ENCODE measurements around the gene SLC6A7. TPM values are rescaled to one million over a fixed set of nuclear protein-coding genes. Genes with fewer than 3 reads are reported as not detected.
"Not testable (repeated sequence)": the region's sequence is repeated elsewhere in the genome, so short reads cannot be mapped to it uniquely, and the experiment has no call there.

Gene SLC6A7
- polyA plus RNA-seq, 4 donors: 0.06 to 0.08 (median 0.06) TPM; not detected in 1

DNA sequence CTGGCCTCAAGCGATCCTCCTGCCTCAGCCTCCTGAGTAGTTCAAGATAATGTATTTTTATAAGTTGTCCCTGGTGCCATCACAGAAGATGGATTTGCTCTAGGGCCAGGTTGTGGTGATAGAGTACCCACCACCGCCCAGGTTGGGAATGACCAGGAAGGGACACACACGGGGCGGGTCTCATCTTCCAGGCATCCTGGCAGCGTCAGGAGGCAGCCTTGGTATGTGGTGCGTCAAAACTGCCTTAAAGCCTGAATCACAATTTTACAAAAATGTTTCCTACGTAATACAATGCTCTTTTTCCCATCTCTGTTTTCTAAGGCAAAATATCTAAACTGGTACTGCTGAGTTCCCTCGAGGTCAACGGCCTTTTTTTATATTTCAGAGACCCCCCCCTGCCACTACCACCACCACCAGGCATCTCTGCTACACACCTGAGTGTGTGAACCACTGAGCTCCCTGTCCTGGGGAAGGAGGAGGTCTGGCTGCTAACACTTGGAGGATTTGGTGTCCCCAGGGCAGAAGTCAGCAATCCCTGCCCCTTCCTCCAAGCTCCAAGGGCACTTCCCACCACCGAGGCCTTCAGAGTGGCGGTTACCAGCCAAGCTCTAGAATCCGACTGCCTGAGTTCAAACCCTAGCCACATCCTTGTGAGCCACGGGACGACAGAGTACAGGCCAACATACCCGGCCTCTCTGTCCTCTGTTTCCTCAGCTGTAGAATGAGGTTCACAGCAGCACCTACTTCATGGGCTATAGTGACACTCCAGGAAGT is 47.3 kb downstream of the SLC6A7 start:
- no peak for DNase-seq (ENCODE audit: low read depth in 4 of 4, low spot score in 3 of 4)

DNA sequence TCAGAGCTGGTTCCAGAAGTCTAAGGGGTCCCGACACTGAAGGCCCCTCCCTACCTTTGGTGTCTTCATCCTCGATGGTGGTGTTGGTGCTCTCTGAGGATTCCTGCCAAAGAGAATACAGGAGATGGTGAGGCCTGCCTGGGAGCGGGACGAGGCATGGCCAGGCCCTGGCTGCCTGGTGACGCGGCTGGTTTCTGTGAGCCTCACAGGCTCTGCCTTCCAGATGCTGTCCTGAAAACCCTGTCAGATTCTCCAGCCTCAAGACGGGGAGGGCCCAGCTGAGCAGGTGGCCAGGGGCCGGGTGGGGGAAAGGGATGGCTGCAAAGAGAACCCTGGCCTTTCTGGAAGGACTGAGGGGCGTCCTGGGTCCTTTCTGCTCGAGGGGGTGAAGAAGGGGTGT is 48.8 kb downstream of the SLC6A7 start:
- no peak for DNase-seq (ENCODE audit: low read depth in 4 of 4, low spot score in 3 of 4)

DNA sequence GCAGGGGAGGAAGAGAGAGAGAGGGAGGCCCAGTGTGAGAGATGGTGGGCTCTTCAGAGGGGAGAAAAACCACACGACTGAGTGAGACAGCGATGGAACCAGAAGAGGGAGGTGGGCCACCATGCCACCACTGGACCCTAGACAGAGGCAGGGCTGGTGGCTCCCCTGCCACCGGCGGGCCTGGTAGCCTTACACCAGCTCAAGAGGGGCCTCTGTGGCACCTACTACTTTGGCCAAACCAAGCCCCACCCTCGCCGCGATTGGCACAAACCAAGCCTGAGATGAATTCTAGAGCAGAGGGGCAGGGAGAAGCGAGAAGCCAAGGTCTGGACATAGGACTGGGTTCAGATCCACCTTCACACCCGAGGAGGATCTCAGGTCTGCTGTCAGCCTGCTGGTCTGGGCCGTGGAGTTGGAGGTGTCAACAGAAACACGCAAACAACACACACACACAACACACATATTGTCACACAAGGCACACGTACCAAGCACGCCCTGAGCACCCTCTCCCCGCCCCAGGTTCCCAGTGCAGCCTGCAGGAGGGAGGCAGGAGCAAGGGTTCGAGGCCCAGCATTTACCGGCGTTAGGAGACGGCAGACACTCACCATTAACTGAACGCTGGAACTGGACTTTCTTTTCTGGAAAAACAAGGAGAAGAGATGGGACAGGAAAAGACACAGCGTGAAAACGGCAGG is 49.4 kb downstream of the SLC6A7 start:
- no peak for DNase-seq (ENCODE audit: low read depth in 4 of 4, low spot score in 3 of 4)

DNA sequence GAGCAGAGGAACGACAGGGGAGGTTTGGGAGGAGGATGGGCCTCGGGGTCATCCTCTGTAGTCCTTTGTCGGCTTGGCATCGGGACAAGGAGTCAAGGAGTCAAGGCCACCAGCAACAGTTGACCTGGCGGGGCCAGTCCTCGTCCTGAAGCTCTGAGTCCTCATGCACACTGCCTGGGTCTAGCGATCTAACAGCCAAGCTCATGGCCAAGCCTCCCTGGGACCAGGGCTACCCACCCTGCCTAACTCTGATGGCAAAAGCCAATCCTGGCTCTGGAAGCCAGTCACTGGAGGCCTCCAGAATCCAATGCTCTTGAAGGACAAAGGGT is 49.9 kb downstream of the SLC6A7 start:
- no peak for DNase-seq (ENCODE audit: low read depth in 4 of 4, low spot score in 3 of 4)

DNA sequence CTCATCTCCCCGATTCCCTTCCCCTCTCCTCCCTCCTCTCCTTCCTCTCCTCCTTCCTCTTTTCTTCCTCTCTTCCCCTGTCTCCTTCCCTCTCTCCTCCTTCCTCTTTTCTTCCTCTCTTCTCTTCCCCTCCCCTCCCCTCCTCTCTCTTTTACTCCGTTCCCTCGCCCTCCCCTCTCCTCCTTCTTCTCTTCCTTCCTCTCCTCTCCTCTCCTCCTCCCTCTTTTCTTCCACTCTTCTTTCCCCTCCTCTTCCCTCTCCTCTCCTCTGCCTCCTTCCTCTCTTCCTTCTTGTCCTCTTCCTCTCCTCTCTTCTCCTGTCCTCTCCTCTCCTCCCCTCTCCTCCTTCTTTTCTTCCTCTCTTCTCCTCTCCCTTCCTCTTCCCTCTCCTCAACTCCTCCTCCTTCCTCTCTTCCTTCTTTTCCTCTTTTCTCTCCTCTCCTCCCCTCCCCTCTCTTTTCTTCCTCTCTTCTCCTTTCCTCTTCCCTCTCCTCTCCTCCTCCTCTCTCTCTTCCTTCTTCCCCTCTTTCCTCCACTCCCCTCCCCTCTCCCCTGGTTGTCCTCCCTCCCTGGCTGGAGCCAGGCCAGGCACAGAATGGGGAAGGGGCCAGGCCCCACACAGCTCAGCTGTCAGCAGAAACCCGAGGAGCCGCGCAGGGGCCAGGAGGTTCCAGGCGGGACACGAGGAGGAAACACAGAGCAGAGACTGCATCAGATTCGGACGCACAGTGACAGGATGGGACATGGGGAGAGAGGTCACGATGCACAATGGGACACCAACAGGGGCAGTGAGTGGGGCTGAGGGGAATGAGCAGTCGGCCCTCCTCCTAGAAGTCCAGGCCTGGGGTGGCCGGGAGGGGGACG is 51.7 kb downstream of the SLC6A7 start:
- no peak for DNase-seq (ENCODE audit: low read depth in 4 of 4, low spot score in 3 of 4)

DNA sequence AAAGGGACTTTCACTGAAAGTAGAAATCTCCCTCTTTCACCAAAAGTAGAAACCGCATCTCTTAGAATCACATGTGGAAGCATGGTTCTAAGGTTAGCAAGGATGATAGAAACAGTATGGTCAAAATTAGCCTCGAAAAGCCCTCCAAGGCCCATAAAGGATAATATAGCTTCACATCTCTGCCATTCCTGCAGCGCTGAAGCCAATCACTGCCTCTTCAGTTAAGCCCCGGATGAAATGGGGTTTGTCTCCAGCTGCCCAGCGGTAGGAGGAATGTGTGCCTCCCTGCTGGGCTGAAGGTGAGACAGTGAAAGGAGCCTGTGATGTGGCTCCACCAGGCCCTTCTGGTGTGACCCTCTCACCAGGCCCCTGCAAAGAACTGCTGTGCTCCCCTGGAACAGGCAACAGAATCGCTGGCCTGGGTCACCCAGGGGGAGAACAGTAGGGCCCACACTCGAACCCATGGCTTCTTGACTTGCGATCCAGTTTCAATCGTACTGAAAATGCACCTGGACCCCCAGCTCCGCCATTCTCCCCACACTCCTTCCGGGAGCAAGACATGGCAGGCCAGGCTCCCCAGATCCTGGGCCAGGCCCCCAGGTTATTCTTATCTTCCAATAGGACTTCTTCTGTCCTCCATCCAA is 52.5 kb downstream of the SLC6A7 start:
- DNase-seq (ENCODE audit: low read depth in 4 of 4, low spot score in 3 of 4): no peak

DNA sequence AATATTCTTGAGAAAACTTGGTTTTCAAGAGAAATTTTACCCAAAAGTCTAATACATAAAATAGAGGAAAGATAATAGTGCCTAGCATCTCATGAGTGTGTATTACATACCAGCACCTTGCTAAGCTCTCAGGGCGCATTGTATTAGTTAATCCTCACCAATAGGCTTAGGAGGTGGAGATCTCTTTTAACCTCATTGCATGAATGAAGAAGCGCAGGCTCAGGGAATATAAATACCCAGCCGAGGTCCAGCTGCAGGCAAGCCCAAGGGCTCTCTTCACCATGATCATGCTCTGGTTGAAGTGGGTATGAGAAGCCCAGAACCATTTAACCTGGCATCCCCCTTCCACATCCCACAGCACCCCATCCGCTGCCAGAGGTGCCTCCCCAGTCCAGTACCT is 53.7 kb downstream of the SLC6A7 start:
- no peak for DNase-seq (ENCODE audit: low read depth in 4 of 4, low spot score in 3 of 4)

DNA sequence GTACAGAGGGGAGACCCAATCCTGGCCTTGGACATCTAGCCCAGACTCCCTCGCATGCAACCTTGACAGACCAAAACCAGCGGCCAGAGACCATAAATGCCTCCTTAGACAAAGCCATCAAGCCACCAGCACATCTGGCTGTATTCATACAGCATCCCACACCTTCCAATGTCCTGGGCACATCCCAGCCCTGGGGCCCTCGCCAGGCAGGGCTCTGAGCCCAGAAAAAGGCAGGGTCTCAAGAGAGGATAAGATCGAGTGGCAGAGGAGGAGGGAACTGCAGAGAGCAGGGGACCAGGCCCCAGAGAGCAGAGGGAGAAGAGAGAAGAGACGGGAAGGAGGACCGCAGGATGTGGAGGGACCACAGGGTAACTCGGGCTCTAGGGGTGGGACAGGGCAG is 54.3 kb downstream of the SLC6A7 start:
- no peak for DNase-seq (ENCODE audit: low read depth in 4 of 4, low spot score in 3 of 4)

DNA sequence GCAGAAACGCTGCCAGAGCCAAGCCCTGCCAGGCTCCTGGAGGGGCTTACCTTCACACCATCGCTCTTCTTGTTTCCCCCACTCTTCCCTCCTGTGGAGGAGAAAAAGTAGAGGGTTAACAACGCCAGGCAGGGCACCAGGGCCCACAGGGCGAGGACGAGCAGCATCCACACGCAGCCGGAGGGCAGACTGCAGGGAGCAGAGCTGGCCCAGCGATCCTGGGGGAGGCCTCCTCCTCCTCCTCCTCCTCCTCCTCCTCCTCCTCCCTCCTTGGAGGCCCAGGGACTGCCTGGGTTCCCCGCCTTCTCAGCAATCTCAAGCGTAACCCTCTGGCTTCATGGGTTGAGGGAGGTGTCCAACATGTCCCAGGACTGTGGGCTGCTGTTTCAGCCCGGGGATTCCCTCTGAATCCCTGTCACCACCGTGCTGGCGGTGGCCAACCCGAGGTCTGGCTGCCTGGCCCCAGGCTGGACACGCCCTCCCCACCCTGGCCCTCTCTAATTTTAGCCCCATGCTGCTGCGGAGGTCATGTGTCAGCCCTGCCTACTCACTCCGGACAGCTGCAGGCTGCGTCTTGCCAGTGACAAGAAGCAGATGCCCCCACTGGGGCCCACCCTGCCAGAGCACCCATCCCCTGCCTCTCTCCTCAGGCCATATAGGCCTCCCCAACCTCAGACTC is 55.4 kb downstream of the SLC6A7 start:
- no peak for DNase-seq (ENCODE audit: low read depth in 4 of 4, low spot score in 3 of 4)

DNA sequence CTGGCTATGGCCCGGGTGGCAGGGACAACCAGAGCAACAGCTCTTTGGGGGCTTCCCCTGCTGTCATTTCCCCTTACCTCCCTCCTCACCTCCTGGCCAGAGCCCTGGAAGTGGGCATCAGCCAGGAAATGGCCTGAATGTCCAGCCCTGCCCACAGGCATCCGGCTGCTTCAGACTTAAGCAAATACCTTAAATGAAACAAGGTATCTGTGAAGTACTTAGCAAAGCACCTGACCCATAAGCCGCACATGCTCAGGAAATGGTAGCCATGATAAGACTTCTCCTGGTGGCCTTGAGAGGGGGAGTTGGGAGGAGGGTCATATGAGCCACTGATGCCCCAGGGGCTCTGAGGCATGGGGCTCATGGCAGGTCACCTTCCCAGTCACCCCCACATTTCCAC is 55.9 kb downstream of the SLC6A7 start:
- no peak for DNase-seq (ENCODE audit: low read depth in 4 of 4, low spot score in 3 of 4)

DNA sequence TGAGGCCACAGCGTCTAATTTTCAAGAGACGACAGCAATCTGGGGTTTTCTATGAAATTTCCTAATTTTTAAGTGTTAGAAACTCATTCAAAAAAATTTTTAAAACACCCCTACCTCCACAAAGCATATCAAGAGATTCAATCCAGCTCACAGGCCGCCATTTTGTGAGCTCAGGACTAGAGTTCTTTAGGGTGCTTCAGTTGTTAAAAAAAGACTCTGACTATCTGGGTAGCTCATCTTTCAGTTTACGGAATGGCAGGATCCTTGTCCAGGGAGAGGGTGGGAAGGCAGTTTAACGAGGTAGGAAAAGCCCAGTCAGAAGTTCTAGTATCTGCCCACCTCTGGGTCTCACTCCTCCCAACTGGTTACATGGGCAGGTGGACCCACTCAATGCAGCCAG is 56.6 kb downstream of the SLC6A7 start:
- no peak for DNase-seq (ENCODE audit: low read depth in 4 of 4, low spot score in 3 of 4)

DNA sequence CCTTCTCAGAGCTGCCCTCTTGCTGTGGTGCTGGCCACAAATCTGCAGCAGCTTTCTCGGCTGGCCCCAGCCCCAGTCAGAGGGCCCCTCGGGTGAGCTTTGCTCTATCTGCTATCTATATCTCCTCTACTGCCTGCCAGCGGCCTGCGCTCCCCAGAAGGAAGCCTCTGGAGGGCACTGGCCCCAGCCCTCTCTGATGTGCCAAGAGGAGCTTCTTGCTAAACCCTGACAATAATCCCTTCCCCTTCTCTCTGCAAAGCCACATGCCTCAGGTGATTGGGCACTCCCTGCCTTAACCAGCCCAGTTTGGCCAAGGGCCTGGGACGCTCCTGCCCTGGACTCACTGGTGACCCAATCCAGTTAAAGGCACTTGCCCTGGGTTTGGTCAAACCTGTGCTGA is 57.0 kb downstream of the SLC6A7 start:
- DNase-seq (ENCODE audit: low read depth in 4 of 4, low spot score in 3 of 4): no peak

DNA sequence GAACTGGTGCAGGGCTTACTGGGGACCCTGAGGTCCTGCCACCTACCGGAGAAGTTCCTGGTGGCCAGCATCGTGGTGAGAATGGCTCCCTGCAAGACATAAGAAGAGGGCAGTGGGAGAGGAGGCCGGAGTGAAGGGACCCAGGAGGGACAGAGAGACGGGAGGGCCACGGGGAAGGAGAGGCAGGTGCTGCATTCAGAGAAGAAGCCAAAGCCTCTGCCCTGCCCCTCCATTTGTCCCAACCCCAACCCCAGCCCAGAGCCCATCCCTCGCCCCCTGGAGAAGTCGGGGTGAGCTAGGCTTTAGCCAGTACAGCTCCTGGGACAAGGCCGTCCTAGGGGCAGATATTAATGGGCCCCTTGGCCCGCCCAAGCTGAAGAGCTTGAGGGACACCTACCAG is 57.9 kb downstream of the SLC6A7 start:
- no peak for DNase-seq (ENCODE audit: low read depth in 4 of 4, low spot score in 3 of 4)

DNA sequence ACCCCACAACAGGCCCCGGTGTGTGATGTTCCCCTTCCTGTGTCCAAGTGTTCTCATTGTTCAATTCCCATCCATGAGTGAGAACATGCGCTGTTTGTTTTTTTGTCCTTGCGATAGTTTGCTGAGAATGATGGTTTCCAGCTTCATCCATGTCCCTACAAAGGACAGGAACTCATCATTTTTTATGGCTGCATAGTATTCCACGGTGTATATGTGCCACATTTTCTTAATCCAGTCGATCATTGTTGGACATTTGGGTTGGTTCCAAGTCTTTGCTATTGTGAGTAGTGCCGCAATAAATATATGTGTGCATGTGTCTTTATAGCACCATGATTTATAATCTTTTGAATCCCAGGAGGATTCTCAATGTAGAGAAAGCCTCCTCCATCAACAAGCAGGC is 58.6 kb downstream of the SLC6A7 start:
- DNase-seq (ENCODE audit: low read depth in 4 of 4, low spot score in 3 of 4): not testable (repeated sequence)

DNA sequence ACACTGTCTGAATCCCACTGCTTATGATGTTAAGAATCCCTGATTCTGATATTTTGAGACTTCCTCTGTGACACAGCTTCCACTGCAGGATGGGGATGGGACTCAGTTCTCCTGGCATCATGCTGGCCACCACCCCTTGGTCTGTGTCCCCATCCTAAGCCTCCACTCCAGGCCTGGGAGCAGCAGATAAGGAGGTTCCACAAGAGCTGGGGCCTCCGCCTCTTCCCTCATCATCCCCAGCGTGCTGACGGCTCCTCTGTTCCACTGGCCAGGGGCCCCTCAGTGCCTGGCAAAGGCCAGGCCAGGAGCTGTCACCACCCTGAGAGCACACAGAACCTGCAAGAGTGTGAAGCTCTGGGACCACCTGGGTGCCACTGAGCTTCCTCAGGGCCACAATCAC is 59.1 kb downstream of the SLC6A7 start:
- no peak for DNase-seq (ENCODE audit: low read depth in 4 of 4, low spot score in 3 of 4)

DNA sequence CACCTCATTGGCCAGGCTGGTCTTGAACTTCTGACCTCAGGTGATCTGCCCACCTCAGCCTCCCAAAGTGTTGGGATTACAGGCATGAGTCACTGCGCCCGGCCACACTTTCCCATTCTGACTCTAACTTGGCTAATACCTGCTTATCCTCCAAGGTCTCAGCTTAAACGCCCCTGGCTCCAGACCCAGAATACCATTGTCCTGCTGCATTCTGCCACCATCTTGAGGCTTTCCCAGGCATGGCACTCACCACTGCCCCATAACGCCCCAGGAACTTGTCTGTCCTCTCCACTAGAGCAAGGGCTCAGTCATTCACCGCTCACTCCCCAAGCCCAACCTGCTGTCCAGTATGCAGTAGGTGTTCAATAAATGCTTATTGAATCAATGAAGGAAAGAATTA is 59.9 kb downstream of the SLC6A7 start:
- DNase-seq (ENCODE audit: low read depth in 4 of 4, low spot score in 3 of 4): no peak

DNA sequence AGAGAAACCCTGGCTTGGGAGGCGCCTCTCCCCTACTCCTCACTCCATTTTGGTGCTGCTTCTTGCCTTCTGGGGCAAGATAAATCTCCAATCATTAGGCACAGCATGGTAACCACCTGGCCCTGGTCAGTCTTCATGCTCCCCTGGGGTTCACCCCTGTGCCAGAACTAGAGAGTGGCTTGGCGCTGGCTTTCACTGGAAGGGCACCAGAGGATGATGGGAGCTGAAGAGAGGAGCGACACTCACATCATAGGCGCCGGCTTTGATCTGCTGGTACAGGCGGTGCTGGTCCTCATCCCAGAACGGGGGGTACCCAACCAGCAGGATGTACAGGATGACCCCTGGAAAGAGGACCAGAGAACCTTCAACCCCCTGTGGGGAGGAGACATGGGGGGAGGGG is 61.6 kb downstream of the SLC6A7 start:
- DNase-seq (ENCODE audit: low read depth in 4 of 4, low spot score in 3 of 4): no peak

DNA sequence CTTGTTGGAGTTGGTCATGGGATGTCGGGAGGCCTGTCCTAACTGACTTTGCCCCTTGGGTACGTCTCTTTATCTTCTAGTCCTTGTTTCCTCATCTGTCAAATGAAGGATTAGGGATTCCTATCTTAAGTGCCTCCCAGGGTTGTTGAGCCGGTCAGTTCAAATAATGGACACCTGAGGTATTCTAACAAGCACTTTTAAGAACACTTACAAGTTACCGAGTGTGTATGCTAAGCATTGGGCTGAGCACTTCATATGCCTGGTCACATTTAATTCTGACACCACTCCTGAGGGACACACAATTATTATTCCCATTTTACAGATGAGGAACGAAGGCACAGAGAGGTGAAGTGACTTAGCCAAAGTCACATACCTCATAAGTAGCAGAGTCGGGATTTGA is 62.6 kb downstream of the SLC6A7 start:
- no peak for DNase-seq (ENCODE audit: low read depth in 4 of 4, low spot score in 3 of 4)

DNA sequence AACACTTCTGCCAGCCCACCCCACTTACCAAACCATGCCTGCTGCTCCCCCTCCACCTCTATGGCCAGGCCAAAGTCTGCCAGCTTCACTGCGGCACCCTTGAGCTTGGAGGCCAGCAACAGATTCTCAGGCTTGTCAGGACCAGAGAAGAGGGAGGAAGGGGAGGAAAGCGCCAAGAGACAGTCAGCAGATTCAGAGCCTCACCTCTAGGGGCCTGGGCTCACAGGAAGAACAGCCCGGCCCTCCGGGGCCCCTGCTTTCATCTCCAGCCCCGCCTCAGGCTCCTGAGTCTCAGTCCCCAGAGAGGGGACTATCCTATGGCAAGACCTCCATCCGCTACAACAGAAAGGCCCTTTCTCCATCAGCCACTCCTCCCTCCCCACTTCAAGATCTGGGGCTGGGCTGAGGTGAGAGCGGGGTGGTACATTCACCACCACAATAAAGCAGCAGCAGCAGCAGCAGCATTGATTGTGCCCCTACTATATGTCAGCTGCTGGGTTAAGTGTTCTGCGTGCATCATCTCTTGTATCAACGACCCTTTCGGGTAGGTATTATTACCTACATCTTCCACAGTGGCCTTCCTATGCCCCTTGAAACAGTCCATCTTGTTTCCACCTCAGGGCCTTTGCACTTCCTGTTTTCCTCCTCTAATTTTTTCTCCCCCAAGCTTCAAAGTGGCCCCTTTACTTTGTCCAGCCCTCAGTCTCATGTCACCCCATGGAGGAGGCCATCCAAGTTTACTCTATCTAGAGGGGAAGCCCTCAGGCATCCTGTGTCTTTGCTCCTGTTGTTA is 63.8 kb downstream of the SLC6A7 start:
- DNase-seq (ENCODE audit: low read depth in 4 of 4, low spot score in 3 of 4): no peak

DNA sequence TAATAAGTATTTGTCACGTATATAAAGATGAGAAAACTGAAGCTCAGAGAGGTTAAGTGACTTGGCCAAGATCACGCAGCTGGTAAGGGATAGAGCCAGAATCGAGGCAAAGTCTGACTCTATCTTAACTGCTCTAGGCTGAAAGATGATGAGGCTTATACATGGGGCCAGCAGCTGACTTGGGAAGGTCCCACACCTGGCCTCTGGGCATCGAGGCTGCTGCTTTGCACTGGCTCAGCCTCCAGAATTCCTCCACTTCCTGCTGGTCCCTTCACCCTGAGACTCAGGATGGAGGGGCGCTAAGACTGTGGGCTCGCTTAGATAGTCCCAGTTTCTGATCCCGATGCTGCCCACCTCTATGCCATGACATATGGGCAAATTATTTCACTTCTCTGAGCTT is 64.5 kb downstream of the SLC6A7 start:
- DNase-seq (ENCODE audit: low read depth in 4 of 4, low spot score in 3 of 4): no peak

Data from right renal pelvis (tissue), 4 donors.